VCaP (cell line): Measurements from ENCODE around the gene ARHGAP12.

Source experiments
- H3K27ac ChIP-seq: fragments of 450-650 bp; 2 replicates; pipeline ENCODE4 v1.5.1; 2017
- CTCF ChIP-seq: fragments of 450-650 bp; conservative IDR thresholded peaks from 2 replicates; pipeline ENCODE4 v1.5.1; 2017; ENCODE audit warnings: mild to moderate bottlenecking, moderate library complexity

The ARHGAP12 gene

GRCh38 chr10:31875608-31876007 lies 53.0 kb downstream of the ARHGAP12 start:
- no peak for TF ChIP-seq CTCF
- H3K27ac ChIP-seq, result no peak overlapping the region

DNA sequence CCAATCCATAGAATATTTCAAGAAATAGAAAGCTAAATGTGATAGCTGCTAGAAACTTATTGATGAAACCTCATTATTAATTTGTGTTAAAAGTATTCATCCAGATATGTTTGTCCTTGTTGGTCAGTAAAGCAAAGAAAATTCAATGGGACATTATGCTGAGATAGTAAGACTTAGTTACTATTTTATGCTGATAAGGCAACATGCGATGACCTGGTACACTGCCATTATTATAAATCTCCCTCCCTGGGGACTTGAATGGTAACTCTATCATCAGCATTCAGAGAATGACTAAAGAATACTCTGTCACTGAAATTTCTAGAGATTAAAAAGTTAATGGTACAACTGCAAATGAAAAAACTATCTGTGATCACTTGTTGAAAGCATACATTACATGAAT lies 54.9 kb downstream of the ARHGAP12 start:
- H3K27ac ChIP-seq, result no peak overlapping the region
- no peak for TF ChIP-seq CTCF

GRCh38 chr10:31871266-31872065 lies 57.2 kb downstream of the ARHGAP12 start:
- TF ChIP-seq CTCF, result no peak
- no peak overlapping the region for H3K27ac ChIP-seq

DNA sequence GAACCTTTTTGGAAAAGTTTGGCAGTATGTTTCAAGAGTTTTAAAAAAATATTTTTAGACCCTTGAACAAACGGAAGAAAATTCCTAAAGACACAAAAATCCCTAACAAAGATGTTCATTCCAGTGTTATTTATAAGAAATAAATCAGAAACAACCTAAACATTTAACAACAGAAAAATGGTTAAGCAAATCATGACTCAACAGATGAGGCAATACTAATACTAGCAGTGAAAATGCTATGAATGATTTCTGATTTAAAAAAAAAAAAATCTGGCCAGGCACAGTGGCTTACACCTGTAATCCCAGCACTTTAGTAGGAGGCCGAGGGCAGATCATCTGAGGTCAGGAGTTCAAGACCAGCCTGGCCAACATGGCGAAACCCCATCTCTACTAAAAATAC lies 61.0 kb downstream of the ARHGAP12 start:
- TF ChIP-seq CTCF, result no peak
- no peak overlapping the region for H3K27ac ChIP-seq

GRCh38 chr10:31866118-31866670 lies 62.4 kb downstream of the ARHGAP12 start:
- no peak for TF ChIP-seq CTCF
- peak overlapping the region; percentile 79 for H3K27ac ChIP-seq

DNA sequence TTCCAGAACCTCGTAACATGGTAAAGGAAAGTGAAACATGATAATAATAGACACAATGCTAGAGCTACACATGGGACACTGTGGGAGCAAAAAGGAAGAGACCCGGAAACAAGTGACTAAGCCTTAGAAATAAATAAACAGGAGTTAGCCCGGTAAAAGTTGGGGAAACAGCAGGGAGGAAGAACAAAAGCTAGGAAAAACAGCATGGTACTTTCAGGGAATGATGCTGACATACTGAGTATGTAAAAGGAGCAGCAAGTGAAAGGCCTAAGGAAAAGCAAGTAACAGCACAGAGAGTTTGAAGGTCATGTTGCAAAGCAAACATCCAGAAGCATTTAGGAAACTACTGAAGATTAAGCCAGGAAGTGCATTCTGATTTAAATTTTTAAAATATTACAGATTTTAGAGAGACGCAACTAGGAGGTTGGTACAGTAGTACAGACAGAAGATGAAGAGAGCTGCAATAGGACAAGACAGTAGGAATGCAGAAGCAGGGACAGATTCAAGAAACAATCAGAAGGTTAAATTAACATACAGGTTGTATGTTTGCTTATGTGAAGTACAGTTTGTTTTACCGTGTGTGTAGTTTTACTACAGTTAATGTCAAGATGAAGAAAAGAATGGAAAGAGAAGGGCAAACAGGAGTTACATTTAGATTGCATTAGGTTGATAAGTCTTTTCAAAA lies 63.7 kb downstream of the ARHGAP12 start:
- TF ChIP-seq CTCF, result no peak
- H3K27ac ChIP-seq, result peak overlapping the region; percentile 79

GRCh38 chr10:31855033-31855432 lies 73.6 kb downstream of the ARHGAP12 start:
- no peak overlapping the region for H3K27ac ChIP-seq
- TF ChIP-seq CTCF, result no peak
